ENCODE results near the gene AQP6.

GRCh38 chr12:49948866-49949845 lies 23.6 kb upstream of the AQP6 start:
- TF ChIP-seq POLR2AphosphoS5 (IDR thresholded peaks at IDR 0.05; ENCODE audit: low read depth, low read length) (no peak), TAF1 (IDR thresholded peaks at IDR 0.05; ENCODE audit: low read depth, low read length) (no peak), POLR2A (IDR thresholded peaks at IDR 0.05; ENCODE audit: low read depth, low read length) (no peak), SPI1 (IDR thresholded peaks at IDR 0.05; ENCODE audit: low read depth, low read length) (no peak)

Measured in GM12891 (cell line).